HG02642 (cell line): ENCODE measurements around the gene FCSK.
A peak's percentile ranks its signal among the peaks of the same experiment; 100 is the strongest.

Experiments used
- ATAC-seq: cut with Tn5 transposase; IDR thresholded peaks from one replicate; pipeline ENCODE4 v1.9.1; 2021; ENCODE audit warnings: mild to moderate bottlenecking; ENCODE audit not compliant: unreplicated experiment, poor library complexity

Gene FCSK

DNA sequence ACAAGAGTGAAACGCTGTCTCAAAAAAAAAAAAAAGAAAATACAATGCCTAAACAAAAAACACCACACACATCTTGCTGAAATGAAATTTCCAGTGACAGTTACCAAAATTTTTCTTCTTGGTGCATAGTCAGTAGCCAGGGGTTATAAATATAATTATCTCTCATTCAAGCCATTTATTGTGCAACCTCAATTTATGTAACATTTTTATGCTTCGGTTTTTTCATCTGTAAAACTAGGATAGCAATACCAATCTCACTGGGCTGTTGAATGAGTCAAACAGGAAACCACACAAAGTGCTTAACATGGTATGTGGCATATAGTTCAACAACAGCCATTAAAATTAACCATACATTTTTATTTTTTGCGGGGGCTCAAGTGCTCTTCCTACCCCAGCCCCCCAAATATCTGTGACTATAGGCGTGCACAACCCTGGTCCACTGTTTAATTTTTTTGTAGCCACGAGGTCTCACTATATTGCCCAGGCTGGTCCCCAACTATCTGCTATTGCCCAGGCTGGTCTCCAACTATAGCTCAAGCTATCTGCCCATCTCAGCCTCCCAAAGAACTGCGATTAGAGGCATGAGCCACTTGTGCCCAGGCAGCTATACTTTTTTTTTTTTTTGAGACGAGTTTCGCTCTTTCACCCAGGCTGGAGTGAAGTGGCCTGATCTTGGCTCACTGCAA is 66.4 kb downstream of the FCSK start:
- ATAC-seq: no peak

DNA sequence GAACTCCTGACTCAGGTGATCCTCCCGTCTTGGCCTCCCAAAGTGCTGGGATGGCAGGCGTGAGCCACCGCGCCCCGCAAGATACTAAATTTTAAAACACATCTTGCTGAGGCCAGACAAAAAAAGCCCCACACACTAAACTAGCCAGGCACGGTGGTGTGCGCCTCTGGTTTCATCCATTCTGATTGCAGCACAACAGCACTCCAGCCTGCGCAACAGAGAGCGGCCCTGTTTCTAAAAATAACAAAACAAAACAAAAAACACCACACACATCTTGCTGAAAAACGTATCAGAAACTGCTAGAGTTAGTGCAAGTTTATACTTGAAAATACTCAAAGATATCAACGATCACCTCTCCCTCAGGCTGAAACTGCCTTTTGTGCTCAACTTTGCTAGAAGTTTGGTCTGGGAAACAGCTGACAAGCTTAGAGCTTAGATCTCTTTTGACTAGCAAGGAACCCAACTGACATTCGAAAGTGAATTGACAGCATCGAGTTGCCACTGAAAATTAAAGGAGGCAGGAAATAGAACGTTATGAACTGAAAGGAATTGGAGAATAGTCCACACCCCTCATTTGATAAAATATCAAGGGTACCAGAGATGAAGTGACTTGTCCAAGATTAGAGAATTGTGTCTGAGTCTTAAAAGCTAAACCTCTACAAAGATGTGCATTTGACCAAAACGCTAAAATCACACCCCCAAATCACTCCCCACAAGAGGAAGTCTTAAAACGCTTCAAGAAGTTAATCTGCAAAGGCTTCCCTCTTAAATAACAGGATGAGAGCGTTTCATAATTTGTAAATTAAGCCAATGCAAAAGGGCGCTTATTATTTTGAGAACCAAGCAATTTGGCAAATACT is 68.1 kb downstream of the FCSK start:
- ATAC-seq: no peak

DNA sequence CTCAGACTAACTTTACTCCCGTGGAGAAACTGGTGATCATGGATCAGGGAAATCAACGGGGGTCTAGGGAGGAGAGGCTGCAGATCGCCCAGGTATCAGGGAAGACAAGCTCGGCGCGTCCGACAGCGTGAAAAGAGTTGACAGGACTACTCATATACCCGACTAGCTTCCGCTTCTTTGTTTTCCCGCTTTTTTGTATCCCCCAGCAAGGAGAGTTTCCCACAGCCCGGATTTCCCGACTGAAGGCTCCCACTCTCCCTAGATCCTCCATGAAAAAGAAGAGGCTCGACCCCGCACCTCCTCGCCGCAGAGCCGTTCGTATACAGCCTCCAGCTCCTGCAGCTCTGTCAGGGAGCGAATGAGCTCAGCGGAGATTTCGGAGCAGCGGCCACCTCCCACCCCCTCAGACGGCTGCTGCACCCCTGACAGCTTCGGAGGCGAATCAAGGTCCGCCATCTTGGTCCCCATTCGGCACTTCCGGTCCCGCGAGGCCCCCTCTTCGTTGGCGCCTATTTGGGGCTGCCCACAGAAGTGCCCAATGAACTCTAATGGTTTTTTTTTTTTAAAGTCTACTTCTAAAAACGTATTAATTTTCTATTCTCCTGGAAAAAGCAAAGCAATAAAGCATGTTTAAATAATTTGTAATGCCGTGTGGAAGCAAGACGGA is 68.8 kb downstream of the FCSK start, which contains the start of gene COG4:
Gene COG4, minus strand, starts transcription at position 479 of the 667 bp plus-strand sequence. Its CDS starts 11 bp downstream, at position 468.
- peak; percentile 77 for ATAC-seq

DNA sequence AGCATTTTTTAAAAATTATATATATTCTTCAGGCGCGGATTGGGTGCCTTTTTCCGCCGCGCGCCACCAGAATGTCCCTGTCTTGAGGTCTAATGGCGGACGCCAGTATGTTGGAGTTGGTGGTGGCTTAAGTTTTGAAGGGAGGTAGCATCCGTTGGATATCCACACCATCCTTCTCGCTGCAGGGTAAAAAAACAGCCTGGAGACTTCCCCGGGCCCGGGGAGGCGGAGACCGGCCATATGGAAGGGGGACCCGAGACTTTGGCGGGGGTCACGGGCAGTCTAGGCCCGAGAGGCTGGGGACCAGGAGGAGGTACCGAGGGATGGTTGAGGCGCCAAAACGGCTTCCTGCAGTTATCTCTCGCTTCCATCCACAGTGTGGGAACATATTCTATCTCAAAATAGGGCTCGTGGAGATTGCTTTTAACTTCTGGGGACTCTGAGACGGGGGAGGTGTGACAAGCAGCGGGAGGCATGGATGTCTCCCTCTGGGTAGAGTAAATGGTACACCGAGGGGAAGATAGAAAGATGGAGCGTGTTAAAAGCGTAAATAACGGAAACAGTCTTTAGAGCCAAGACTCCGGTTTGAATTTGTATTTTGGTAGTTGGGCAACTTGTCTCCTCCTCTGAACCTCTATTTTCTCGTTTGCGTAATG is 69.5 kb downstream of the FCSK start, which contains the start of gene SF3B3:
Gene SF3B3, plus strand, starts transcription at position 74 of the 656 bp plus-strand sequence. CDS start 2,841 bp downstream, outside the sequence.
- ATAC-seq: peak; percentile 51

DNA sequence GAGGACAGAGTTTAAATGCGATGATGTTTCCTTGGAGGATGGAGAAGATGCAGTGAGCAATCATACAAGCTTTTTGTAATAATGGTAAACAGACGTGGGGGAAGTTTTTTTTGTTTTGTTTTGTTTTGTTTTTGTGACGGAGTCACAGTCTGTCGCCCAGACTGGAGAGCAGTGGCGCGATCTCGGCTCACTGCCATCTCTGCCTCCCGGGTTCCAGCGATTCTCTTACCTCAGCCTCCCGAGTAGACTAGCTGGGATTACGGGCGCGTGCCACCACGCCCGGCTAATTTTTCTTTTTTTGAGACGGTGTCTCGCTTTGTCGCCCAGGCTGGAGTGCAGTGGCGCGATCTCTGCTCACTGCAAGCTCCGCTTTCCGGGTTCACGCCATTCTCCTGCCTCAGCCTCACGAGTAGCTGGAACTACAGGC is 70.0 kb downstream of the FCSK start:
- peak; percentile 15 for ATAC-seq

DNA sequence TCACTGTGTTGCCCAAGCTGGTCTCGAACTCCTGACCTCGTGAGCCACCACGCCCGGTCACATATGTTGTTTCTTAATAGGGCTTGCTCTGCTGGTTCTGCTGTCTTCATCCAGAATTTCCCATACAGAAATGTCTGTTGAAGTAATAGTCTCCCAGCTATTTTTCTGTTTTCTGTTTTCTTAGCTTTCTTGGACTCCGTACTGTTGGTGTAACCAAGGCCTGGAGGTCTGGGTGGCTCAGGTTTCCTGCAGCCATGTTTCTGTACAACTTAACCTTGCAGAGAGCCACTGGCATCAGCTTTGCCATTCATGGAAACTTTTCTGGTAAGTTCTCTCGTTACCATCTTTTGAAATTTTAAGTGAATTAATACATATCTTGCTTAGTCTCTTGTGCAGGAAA is 72.0 kb downstream of the FCSK start:
- no peak for ATAC-seq

DNA sequence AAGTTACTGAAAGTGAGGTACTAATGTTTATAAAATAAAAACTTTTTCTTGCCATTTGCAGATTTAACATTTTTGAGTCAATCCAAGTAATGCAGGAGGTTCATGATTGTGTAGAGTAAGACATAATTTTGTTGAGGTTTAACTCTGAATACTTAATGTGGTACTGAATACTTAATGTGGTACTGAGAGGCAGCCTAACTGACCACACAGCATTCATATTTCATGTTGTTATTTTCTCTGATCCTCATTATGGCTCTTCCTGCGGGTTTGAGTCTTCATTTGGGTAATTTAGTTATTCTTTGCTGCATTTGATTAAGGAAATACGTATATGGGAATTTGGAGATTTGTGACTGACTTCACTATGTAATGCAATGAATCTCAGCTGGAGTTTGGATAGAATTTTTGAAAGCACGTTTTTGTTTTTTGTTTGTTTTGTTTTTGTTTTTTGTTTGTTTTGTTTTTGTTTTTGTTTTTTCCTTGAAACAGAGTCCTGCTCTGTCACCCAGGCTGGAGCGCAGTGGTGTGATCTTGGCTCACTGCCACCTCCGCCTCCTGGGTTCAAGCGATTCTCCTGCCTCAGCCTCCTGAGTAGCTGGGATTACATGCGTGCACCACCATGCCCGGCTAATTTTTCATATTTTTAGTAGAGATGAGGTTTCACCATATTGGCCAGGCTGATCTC is 73.1 kb downstream of the FCSK start:
- no peak for ATAC-seq

DNA sequence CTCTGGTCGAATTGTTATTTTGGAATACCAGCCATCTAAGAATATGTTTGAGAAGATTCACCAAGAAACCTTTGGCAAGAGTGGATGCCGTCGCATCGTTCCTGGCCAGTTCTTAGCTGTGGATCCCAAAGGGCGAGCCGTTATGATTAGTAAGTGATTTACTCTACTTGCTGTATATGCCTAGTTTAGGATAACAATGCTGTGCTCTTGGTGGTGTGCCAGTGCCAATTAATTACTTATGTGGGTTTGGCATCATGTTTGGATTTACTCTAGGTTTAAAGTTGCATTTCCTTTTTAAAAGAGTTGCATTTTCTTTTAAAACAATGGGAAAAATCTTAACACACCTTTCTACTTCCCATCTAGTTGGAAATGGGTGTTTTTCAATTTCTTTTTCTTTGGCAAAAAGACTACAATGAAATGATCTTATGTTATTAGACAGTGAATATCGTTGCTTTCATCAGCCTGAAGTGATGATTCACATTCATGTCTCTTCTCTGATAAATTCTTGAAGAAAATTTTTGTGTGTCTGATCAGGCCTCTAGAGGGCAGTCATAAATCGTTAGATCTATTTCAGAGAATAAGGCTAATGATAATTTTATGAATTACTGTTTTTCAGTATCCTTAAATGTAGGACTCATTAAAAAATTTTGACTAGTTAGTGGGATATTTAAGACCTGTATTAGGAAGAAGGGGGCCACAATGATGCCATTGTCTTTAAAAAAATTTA is 74.8 kb downstream of the FCSK start:
- no peak for ATAC-seq
